ENCODE measurements around the gene LDLR. TPM values are rescaled to one million over a fixed set of nuclear protein-coding genes. Genes with fewer than 3 reads are reported as not detected.
"Not testable (repeated sequence)": the region's sequence is repeated elsewhere in the genome, so short reads cannot be mapped to it uniquely, and the experiment has no call there.

Gene LDLR
- total and polyA plus RNA-seq, 10 donors: 7.0 to 117 (median 25.6) TPM

DNA sequence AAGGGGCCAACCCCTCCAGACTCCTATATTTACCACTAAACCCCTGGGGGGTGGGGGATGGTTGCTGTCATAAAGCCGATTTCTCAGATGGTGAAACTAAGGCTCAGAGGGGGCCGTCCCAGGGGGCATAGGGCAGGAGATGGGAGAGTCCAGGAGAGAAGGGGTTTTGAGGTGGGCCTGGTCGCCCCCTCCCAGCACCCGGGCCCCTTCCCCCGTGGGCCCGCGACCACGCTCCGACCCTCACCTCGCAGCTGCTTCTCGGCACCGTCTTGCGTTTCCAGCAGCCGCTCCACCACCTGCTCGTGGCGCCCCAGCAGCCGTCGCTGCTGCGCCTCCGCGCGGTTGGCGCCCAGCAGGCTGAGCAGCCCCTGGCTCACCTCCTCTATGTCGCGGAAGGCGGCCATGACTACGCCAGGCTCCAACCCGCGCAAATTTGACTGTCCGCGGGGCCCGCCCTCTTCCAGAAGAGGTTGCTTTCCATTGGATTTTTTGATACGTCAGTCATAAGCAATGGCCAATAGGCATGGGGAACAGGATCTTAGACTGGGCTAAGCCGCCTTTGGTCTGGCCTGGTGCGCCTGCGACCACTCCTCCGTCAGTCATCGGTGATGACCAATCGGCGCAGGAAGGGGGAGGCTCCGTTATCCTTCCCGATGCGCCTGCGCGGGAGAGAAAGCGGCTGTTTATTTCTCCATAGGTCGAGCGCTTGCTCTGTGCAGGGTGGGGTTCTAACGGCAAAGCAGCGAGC is 66.3 kb downstream of the LDLR start, which contains the start of gene SPC24:
SPC24 (minus strand) TSS at position 410 of the 748 bp plus-strand sequence; CDS start at position 404, 6 bp downstream.
- intact Hi-C loops (cut with DNase I; ENCODE audit: low total_unique reads): no loop called here
- Histone ChIP-seq H3K9me3 (peaks cover 0 to 6% (median 5%) of the 10 kb centered on the region in 8 donors), H3K36me3 (no peaks in the 10 kb centered on the region), H3K27ac (peak within 1 kb of the TSS in 7 of 8 donors; percentile 25 to 83 (median 71)), H3K27me3 (replicated peaks in 1 of 7) (no peaks in the 10 kb centered on the region), H3K4me3 (peak within 1 kb of the TSS; percentile 32 to 87 (median 56)), H3K4me1 (peaks cover 10 to 44% (median 18%) of the 10 kb centered on the region in 6 donors)
- peak; percentile 97 for DNase-seq
- 0 to 2% (median 1%) methylated on average over 12 to 50 of the region's 50 CpGs for WGBS, 5 donors
- TF ChIP-seq POLR2AphosphoS5 (IDR thresholded peaks at IDR 0.05) (peak; percentile 73 to 83 (median 81)), POLR2A (IDR thresholded peaks at IDR 0.05) (no peak)
- TF ChIP-seq, protein P1, sequence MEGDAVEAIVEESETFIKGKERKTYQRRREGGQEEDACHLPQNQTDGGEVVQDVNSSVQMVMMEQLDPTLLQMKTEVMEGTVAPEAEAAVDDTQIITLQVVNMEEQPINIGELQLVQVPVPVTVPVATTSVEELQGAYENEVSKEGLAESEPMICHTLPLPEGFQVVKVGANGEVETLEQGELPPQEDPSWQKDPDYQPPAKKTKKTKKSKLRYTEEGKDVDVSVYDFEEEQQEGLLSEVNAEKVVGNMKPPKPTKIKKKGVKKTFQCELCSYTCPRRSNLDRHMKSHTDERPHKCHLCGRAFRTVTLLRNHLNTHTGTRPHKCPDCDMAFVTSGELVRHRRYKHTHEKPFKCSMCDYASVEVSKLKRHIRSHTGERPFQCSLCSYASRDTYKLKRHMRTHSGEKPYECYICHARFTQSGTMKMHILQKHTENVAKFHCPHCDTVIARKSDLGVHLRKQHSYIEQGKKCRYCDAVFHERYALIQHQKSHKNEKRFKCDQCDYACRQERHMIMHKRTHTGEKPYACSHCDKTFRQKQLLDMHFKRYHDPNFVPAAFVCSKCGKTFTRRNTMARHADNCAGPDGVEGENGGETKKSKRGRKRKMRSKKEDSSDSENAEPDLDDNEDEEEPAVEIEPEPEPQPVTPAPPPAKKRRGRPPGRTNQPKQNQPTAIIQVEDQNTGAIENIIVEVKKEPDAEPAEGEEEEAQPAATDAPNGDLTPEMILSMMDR (IDR thresholded peaks at IDR 0.05 in 8 of 11, conservative IDR thresholded peaks at IDR 0.05 in 3 of 11): peak in 1 of 11 experiments; percentile 20

DNA sequence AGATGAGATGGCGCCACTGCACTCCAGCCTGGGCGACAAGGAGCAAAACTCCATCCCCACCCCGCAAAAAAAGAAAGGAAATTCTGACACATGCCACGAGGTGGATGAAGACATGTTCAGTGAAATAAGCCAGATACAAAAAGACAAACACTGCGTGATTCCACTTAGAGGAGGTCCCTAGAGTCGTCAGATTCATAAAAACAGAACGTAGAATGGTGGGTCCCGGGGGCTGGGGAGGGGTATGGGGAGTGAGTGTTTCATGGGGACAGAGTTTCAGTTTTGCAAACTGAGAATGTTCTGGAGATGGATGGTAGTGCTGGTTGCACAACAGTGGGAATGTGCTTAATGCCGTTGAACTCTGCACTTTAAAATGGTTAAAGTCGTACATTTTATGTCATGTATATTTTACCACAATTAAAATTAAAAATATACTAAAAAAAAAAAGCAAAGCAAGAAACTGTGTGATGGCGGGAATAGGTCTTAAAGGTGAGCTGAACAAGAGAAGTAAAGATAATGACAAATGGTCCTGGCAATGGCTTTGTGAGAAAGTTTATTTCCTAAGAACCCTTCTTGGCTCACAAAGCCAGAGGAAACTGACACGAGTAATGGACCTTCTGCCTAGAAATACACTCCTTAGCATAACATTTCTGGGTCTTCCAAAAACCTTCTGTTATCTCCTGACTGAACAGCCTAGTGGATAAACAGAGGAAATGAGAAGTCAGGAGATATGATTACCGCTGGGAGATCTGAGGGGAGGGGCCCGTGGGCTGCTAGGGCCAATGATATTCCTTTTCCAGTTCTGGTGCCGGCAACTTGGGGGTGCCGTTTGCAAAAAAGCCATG is 70.6 kb downstream of the LDLR start:
- H3K27ac ChIP-seq: peak overlapping the region in 7 of 8 donors; percentile 29 to 61 (median 46)
- H3K4me3 ChIP-seq: no peak overlapping the region
- no peaks in the 10 kb centered on the region for H3K27me3 ChIP-seq (replicated peaks in 1 of 7)
- TF ChIP-seq POLR2A (IDR thresholded peaks at IDR 0.05): no peak
- TF ChIP-seq, protein P1 (IDR thresholded peaks at IDR 0.05 in 8 of 11, conservative IDR thresholded peaks at IDR 0.05 in 3 of 11): no peak
- no peak for TF ChIP-seq POLR2AphosphoS5 (IDR thresholded peaks at IDR 0.05)
- H3K4me1 ChIP-seq: peaks cover 10 to 27% (median 15%) of the 10 kb centered on the region in 6 donors
- 61 to 70% (median 69%) methylated on average over 16 of the region's 16 CpGs for WGBS, 5 donors
- H3K9me3 ChIP-seq: peaks cover 0 to 12% (median 9%) of the 10 kb centered on the region in 8 donors
- H3K36me3 ChIP-seq: no peaks in the 10 kb centered on the region
- no peak for DNase-seq
- intact Hi-C loops (cut with DNase I; ENCODE audit: low total_unique reads): no loop called here

DNA sequence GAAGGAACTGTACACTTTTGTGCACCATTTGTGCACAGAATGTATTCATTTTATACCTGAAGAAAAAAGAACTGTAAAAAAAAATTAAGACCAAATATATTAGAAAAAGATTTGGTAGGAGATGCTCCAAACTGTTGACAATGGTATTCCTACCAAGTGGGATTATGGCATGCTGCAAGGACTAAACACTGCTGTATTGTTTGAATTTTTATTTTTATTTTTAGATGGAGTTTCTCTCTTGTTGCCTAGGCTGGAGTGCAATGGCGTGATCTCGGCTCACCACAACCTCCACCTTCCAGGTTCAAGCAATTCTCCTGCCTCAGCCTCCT is 71.1 kb downstream of the LDLR start:
- H3K36me3 ChIP-seq; intact Hi-C loops (cut with DNase I; ENCODE audit: low total_unique reads); H3K27me3 ChIP-seq (replicated peaks in 1 of 7); H3K4me3 ChIP-seq; DNase-seq: not testable (repeated sequence)
- Histone ChIP-seq H3K4me1 (peaks cover 5 to 21% (median 9%) of the 10 kb centered on the region in 6 donors), H3K27ac (peak overlapping the region in 7 of 8 donors; percentile 29 to 61 (median 46)), H3K9me3 (peaks cover 0 to 12% (median 9%) of the 10 kb centered on the region in 8 donors)
- 92 to 100% (median 95%) methylated on average over 2 of the region's 2 CpGs for WGBS, 5 donors

DNA sequence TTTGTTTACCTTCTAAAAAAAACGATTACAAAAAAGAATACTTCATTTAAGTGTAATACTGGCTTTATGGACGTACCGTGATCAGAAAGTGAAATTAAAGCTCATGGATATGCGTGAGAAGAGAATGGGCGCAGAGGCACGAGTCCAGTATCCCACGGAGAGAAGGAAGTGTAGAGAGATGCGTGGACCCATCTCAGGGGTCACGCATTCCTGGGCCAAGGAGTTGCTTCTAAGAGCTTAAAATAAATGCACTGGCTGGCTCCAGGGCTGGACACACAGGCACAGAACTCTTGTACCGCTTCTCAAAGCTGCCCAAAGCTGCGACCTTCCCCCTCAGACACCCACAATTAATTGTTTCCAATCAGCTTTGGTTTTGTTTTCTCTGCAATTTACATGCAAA is 75.0 kb downstream of the LDLR start:
- Histone ChIP-seq H3K4me1 (peaks cover 0 to 15% (median 0%) of the 10 kb centered on the region in 6 donors), H3K36me3 (peaks cover 0 to 30% (median 6%) of the 10 kb centered on the region in 6 donors), H3K27ac (peak overlapping the region in 5 of 8 donors; percentile 44 to 77 (median 65)), H3K4me3 (no peak overlapping the region), H3K27me3 (replicated peaks in 1 of 7) (no peaks in the 10 kb centered on the region), H3K9me3 (peaks cover 0 to 12% (median 9%) of the 10 kb centered on the region in 8 donors)
- no peak for TF ChIP-seq POLR2AphosphoS5 (IDR thresholded peaks at IDR 0.05)
- TF ChIP-seq, protein P1 (IDR thresholded peaks at IDR 0.05 in 8 of 11, conservative IDR thresholded peaks at IDR 0.05 in 3 of 11): no peak
- TF ChIP-seq POLR2A (IDR thresholded peaks at IDR 0.05): no peak
- intact Hi-C loops (cut with DNase I; ENCODE audit: low total_unique reads): no loop called here
- no peak for DNase-seq
- WGBS, 5 donors: 77 to 87% (median 83%) methylated on average over 11 of the region's 11 CpGs
